ENCODE data around the gene RBM27.
A peak's percentile ranks its signal among the peaks of the same experiment; 100 is the strongest.

RBM27 gene

DNA sequence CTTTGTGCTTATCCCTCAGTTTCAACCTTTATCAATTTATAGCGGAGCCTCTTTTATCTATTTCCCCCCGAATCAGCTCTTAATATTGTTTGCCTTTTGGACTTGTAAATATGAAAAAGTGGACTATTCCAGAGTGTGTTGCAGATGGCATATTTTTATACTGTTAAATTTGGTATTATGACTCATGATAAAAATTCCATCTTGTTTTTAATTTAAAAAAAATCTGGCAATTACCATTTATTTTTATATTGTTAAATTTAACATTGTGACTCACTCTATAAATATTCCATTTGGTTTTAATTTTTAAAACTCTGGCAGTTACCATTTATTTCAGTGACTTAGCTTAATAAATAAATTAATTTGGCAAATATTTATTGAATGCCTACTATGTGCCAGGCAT is 37.5 kb downstream of the RBM27 start:
- no peak overlapping the region for H4K91ac ChIP-seq (ENCODE audit: low read length)
- peaks cover 20 to 40% of the 10 kb centered on the region in 2 experiments for H3K36me3 ChIP-seq (ENCODE audit: control insufficient read depth in 1 of 2, insufficient read depth in 2 of 2, low read depth in 1 of 2, low read length in 2 of 2)
- no peak overlapping the region for H2BK15ac ChIP-seq (ENCODE audit: low read depth, poor library complexity, severe bottlenecking)
- H3K18ac ChIP-seq (ENCODE audit: low read depth in 1 of 2, low read length in 2 of 2): no peak overlapping the region
- H2BK12ac ChIP-seq (ENCODE audit: low read length in 2 of 2): no peak overlapping the region
- no peak overlapping the region for H2AK5ac ChIP-seq (ENCODE audit: low read length, severe bottlenecking)
- no peak for DNase-seq
- H3K9ac ChIP-seq (ENCODE audit: low read length): peak overlapping the region; percentile 69
- H3K4me3 ChIP-seq (ENCODE audit: insufficient read depth in 1 of 2, low read depth in 1 of 2, low read length in 2 of 2): no peak overlapping the region
- no peaks in the 10 kb centered on the region for H3K4me1 ChIP-seq (ENCODE audit: control insufficient read depth, insufficient read depth, low read depth, low read length)
- H3K79me1 ChIP-seq (replicated peaks; ENCODE audit: low read length, poor library complexity, severe bottlenecking): peaks cover 20% of the 10 kb centered on the region
- H3K4me2 ChIP-seq (ENCODE audit: low read length, poor library complexity, severe bottlenecking): no peak overlapping the region
- H2BK5ac ChIP-seq (ENCODE audit: low read depth, low read length, poor library complexity, severe bottlenecking): no peak overlapping the region
- H2BK120ac ChIP-seq (ENCODE audit: low read depth, low read length): no peak overlapping the region
- no peak overlapping the region for H4K8ac ChIP-seq (ENCODE audit: low read length)
- no peaks in the 10 kb centered on the region for H3K9me3 ChIP-seq (ENCODE audit: control insufficient read depth, low read length)
- no peak overlapping the region for H3K23ac ChIP-seq (ENCODE audit: low read length in 2 of 2)
- no peak overlapping the region for H3K27ac ChIP-seq (ENCODE audit: low read length, poor library complexity, severe bottlenecking)
- H3K27me3 ChIP-seq (ENCODE audit: control insufficient read depth in 1 of 2, insufficient read depth in 1 of 2, low read length in 2 of 2): no peaks in the 10 kb centered on the region
- H3K14ac ChIP-seq (ENCODE audit: low read length in 2 of 2): no peak overlapping the region
- H2AFZ ChIP-seq (ENCODE audit: low read depth, low read length): no peak overlapping the region
- no CpG with 5 or more reads among the region's 2 CpGs for WGBS
- no peak overlapping the region for H3K4ac ChIP-seq (ENCODE audit: low read depth in 1 of 2, low read length in 2 of 2)

DNA sequence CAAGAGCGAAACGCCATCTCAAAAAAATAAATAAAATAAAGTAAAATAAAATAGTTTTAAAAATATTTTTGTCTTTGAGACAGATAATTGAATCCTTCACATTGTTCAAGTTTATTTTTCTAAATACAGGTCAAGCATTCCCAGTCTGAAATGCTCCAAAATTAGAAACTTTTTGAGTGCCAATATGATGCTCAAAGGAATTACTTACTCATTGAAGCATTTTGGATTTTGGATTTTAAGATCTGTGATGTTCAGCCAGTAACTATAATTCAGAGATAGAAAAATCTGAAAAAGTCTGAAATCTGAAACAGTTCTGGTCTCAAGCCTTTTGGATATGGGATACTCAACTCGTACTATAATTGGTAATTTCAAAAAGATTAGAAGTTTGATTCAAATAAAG is 39.8 kb downstream of the RBM27 start:
- no peak overlapping the region for H3K4ac ChIP-seq (ENCODE audit: low read depth in 1 of 2, low read length in 2 of 2)
- no peak for DNase-seq
- WGBS: 100% methylated on average over 1 of the region's 3 CpGs
- no peak overlapping the region for H3K18ac ChIP-seq (ENCODE audit: low read depth in 1 of 2, low read length in 2 of 2)
- H3K23ac ChIP-seq (ENCODE audit: low read length in 2 of 2): no peak overlapping the region
- H2AK5ac ChIP-seq (ENCODE audit: low read length, severe bottlenecking): no peak overlapping the region
- H2BK12ac ChIP-seq (ENCODE audit: low read length in 2 of 2): no peak overlapping the region
- H3K14ac ChIP-seq (ENCODE audit: low read length in 2 of 2): no peak overlapping the region
- no peaks in the 10 kb centered on the region for H3K27me3 ChIP-seq (ENCODE audit: control insufficient read depth in 1 of 2, insufficient read depth in 1 of 2, low read length in 2 of 2)
- no peaks in the 10 kb centered on the region for H3K4me1 ChIP-seq (ENCODE audit: control insufficient read depth, insufficient read depth, low read depth, low read length)
- H2AFZ ChIP-seq (ENCODE audit: low read depth, low read length): no peak overlapping the region
- H3K9me3 ChIP-seq (ENCODE audit: control insufficient read depth, low read length): no peaks in the 10 kb centered on the region
- no peak overlapping the region for H4K91ac ChIP-seq (ENCODE audit: low read length)
- no peak overlapping the region for H3K4me3 ChIP-seq (ENCODE audit: insufficient read depth in 1 of 2, low read depth in 1 of 2, low read length in 2 of 2)
- peak overlapping the region; percentile 68 for H3K9ac ChIP-seq (ENCODE audit: low read length)
- H3K4me2 ChIP-seq (ENCODE audit: low read length, poor library complexity, severe bottlenecking): no peak overlapping the region
- no peak overlapping the region for H2BK15ac ChIP-seq (ENCODE audit: low read depth, poor library complexity, severe bottlenecking)
- no peak overlapping the region for H2BK5ac ChIP-seq (ENCODE audit: low read depth, low read length, poor library complexity, severe bottlenecking)
- H3K79me1 ChIP-seq (replicated peaks; ENCODE audit: low read length, poor library complexity, severe bottlenecking): peaks cover 16% of the 10 kb centered on the region
- no peak overlapping the region for H3K27ac ChIP-seq (ENCODE audit: low read length, poor library complexity, severe bottlenecking)
- peaks cover 14 to 25% of the 10 kb centered on the region in 2 experiments for H3K36me3 ChIP-seq (ENCODE audit: control insufficient read depth in 1 of 2, insufficient read depth in 2 of 2, low read depth in 1 of 2, low read length in 2 of 2)
- no peak overlapping the region for H4K8ac ChIP-seq (ENCODE audit: low read length)
- no peak overlapping the region for H2BK120ac ChIP-seq (ENCODE audit: low read depth, low read length)

DNA sequence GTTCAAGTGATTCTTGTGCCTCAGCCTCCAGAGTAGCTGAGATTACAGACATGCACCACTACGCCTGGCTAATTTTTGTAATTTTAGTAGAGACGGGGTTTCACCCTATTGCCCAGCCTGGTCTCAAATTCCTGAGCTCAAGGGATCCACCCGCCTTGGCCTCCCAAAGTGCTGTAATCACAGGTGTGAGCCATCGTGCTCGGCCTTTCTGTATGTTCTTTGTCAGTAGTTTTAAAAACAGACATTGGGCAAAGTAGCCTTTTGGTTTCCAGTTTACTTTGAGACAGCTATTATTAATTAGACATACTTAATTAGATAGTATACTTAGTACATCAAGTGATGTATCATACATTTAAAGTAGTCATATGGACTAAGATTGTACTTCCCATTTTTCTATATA is 45.2 kb downstream of the RBM27 start:
- no peak overlapping the region for H3K14ac ChIP-seq (ENCODE audit: low read length in 2 of 2)
- no peak overlapping the region for H3K4me3 ChIP-seq (ENCODE audit: insufficient read depth in 1 of 2, low read depth in 1 of 2, low read length in 2 of 2)
- H4K91ac ChIP-seq (ENCODE audit: low read length): no peak overlapping the region
- H2BK120ac ChIP-seq (ENCODE audit: low read depth, low read length): no peak overlapping the region
- no peak overlapping the region for H3K4ac ChIP-seq (ENCODE audit: low read depth in 1 of 2, low read length in 2 of 2)
- H3K36me3 ChIP-seq (ENCODE audit: control insufficient read depth in 1 of 2, insufficient read depth in 2 of 2, low read depth in 1 of 2, low read length in 2 of 2): peaks cover 6 to 36% of the 10 kb centered on the region in 2 experiments
- H3K18ac ChIP-seq (ENCODE audit: low read depth in 1 of 2, low read length in 2 of 2): no peak overlapping the region
- no peak overlapping the region for H2BK12ac ChIP-seq (ENCODE audit: low read length in 2 of 2)
- H3K9me3 ChIP-seq (ENCODE audit: control insufficient read depth, low read length): no peaks in the 10 kb centered on the region
- 97% methylated on average over 5 of the region's 5 CpGs for WGBS
- H2AFZ ChIP-seq (ENCODE audit: low read depth, low read length): no peak overlapping the region
- no peaks in the 10 kb centered on the region for H3K4me1 ChIP-seq (ENCODE audit: control insufficient read depth, insufficient read depth, low read depth, low read length)
- H2BK5ac ChIP-seq (ENCODE audit: low read depth, low read length, poor library complexity, severe bottlenecking): no peak overlapping the region
- DNase-seq: no peak
- H2BK15ac ChIP-seq (ENCODE audit: low read depth, poor library complexity, severe bottlenecking): no peak overlapping the region
- no peak overlapping the region for H4K8ac ChIP-seq (ENCODE audit: low read length)
- no peak overlapping the region for H3K4me2 ChIP-seq (ENCODE audit: low read length, poor library complexity, severe bottlenecking)
- H3K23ac ChIP-seq (ENCODE audit: low read length in 2 of 2): no peak overlapping the region
- no peak overlapping the region for H3K27ac ChIP-seq (ENCODE audit: low read length, poor library complexity, severe bottlenecking)
- H3K9ac ChIP-seq (ENCODE audit: low read length): no peak overlapping the region
- no peak overlapping the region for H2AK5ac ChIP-seq (ENCODE audit: low read length, severe bottlenecking)
- no peaks in the 10 kb centered on the region for H3K27me3 ChIP-seq (ENCODE audit: control insufficient read depth in 1 of 2, insufficient read depth in 1 of 2, low read length in 2 of 2)
- H3K79me1 ChIP-seq (replicated peaks; ENCODE audit: low read length, poor library complexity, severe bottlenecking): peaks cover 15% of the 10 kb centered on the region

DNA sequence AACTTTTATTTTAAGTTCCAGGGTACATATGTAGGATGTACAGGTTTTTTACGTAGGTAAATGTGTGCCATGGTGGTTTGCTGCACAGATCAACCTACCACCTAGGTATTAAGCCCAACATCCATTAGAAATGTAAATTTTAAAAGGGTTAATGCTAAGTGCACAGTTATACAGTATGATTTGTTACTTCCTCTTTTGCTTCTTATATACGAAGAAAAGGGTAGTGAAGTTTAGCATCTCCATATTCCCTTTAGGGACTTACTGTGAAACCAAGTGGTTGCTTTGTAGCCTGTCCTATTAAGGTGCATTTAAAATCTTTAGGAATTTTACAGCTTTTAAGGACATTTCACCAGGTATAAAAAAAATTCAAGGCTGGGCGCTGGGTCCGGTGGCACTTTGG is 46.4 kb downstream of the RBM27 start:
- WGBS: 96% methylated on average over 2 of the region's 4 CpGs
- H4K8ac ChIP-seq (ENCODE audit: low read length): no peak overlapping the region
- H3K9ac ChIP-seq (ENCODE audit: low read length): no peak overlapping the region
- H3K4me3 ChIP-seq (ENCODE audit: insufficient read depth in 1 of 2, low read depth in 1 of 2, low read length in 2 of 2): no peak overlapping the region
- peaks cover 5 to 36% of the 10 kb centered on the region in 2 experiments for H3K36me3 ChIP-seq (ENCODE audit: control insufficient read depth in 1 of 2, insufficient read depth in 2 of 2, low read depth in 1 of 2, low read length in 2 of 2)
- H4K91ac ChIP-seq (ENCODE audit: low read length): no peak overlapping the region
- no peak overlapping the region for H3K4ac ChIP-seq (ENCODE audit: low read depth in 1 of 2, low read length in 2 of 2)
- no peak overlapping the region for H3K18ac ChIP-seq (ENCODE audit: low read depth in 1 of 2, low read length in 2 of 2)
- no peak for DNase-seq
- peaks cover 15% of the 10 kb centered on the region for H3K79me1 ChIP-seq (replicated peaks; ENCODE audit: low read length, poor library complexity, severe bottlenecking)
- H3K14ac ChIP-seq (ENCODE audit: low read length in 2 of 2): no peak overlapping the region
- H2BK15ac ChIP-seq (ENCODE audit: low read depth, poor library complexity, severe bottlenecking): no peak overlapping the region
- H2AFZ ChIP-seq (ENCODE audit: low read depth, low read length): no peak overlapping the region
- no peak overlapping the region for H3K23ac ChIP-seq (ENCODE audit: low read length in 2 of 2)
- H2BK120ac ChIP-seq (ENCODE audit: low read depth, low read length): no peak overlapping the region
- H2AK5ac ChIP-seq (ENCODE audit: low read length, severe bottlenecking): no peak overlapping the region
- no peaks in the 10 kb centered on the region for H3K9me3 ChIP-seq (ENCODE audit: control insufficient read depth, low read length)
- no peak overlapping the region for H3K27ac ChIP-seq (ENCODE audit: low read length, poor library complexity, severe bottlenecking)
- no peaks in the 10 kb centered on the region for H3K27me3 ChIP-seq (ENCODE audit: control insufficient read depth in 1 of 2, insufficient read depth in 1 of 2, low read length in 2 of 2)
- H2BK12ac ChIP-seq (ENCODE audit: low read length in 2 of 2): no peak overlapping the region
- H2BK5ac ChIP-seq (ENCODE audit: low read depth, low read length, poor library complexity, severe bottlenecking): no peak overlapping the region
- no peak overlapping the region for H3K4me2 ChIP-seq (ENCODE audit: low read length, poor library complexity, severe bottlenecking)
- H3K4me1 ChIP-seq (ENCODE audit: control insufficient read depth, insufficient read depth, low read depth, low read length): no peaks in the 10 kb centered on the region
